HEK293 (cell line): Measurements from ENCODE around the gene THOC3.
"Not testable (repeated sequence)": the region's sequence is repeated elsewhere in the genome, so short reads cannot be mapped to it uniquely, and the experiment has no call there.

Source experiments
- CTCF ChIA-PET: fragments of 350-600 bp; formaldehyde crosslinking; extraction: SDS; loops from one replicate; lab custom pipeline; 2021; ENCODE audit warnings: antibody characterized with exemption; lab: Yijun Ruan, JAX
- POLR2A ChIA-PET: fragments of 300-600 bp; formaldehyde crosslinking; extraction: SDS; loops from one replicate; lab custom pipeline; 2020; ENCODE audit warnings: antibody characterized with exemption, inconsistent platforms; lab: Yijun Ruan, JAX
- H3K27ac ChIP-seq: fragments of 200-500 bp; sonication (Bioruptor generic); 2 replicates; pipeline ENCODE4 v1.5.1; 2014; ENCODE audit warnings: low read depth, low read length, control low read depth, inconsistent platforms; ENCODE audit errors: extremely low read depth
- H3K36me3 ChIP-seq, 2 experiments: fragments of 200-500 bp in 1 of 2; sonication (Bioruptor generic) in 1 of 2; 1 replicate in 1 of 2; 2 replicates in 1 of 2; pipeline ENCODE4 v1.5.1; 2014 to 2017; ENCODE audit warnings: inconsistent platforms in 2 of 2, low read length in 2 of 2; ENCODE audit not compliant: control insufficient read depth in 2 of 2, insufficient read depth in 1 of 2
- H3K4me1 ChIP-seq: fragments of 200-500 bp; sonication (Bioruptor generic); 2 replicates; pipeline ENCODE4 v1.5.1; 2014; ENCODE audit warnings: mild to moderate bottlenecking, low read length, inconsistent platforms; ENCODE audit not compliant: control insufficient read depth, insufficient read depth
- H3K4me3 ChIP-seq: 2 replicates; pipeline ENCODE4 v1.5.1; 2011; ENCODE audit warnings: low read depth, mild to moderate bottlenecking, control low read depth, low read length, moderate library complexity
- H3K9me3 ChIP-seq: fragments of 200-500 bp; sonication (Bioruptor generic); 2 replicates; pipeline ENCODE4 v1.5.1; 2014; ENCODE audit warnings: low read depth, low read length, inconsistent platforms; ENCODE audit not compliant: control insufficient read depth, insufficient read depth
- KLF1 ChIP-seq: fragments of 450-650 bp; formaldehyde crosslinking; IDR thresholded peaks from 2 replicates; pipeline ENCODE4 v1.5.1; 2016; ENCODE audit warnings: missing biosample characterization, missing genetic modification characterization
- ZBTB11 ChIP-seq: fragments of 450-650 bp; formaldehyde crosslinking; conservative IDR thresholded peaks from 2 replicates; pipeline ENCODE4 v1.5.1; 2016; ENCODE audit warnings: low read depth, missing biosample characterization, missing genetic modification characterization
- ZNF112 ChIP-seq: fragments of 450-650 bp; formaldehyde crosslinking; IDR thresholded peaks from 2 replicates; pipeline ENCODE4 v1.5.0; 2017; ENCODE audit warnings: missing biosample characterization, missing genetic modification characterization
- ZNF280C ChIP-seq: fragments of 450-650 bp; formaldehyde crosslinking; IDR thresholded peaks from 2 replicates; pipeline ENCODE4 v1.5.1; 2016; ENCODE audit warnings: missing biosample characterization, missing genetic modification characterization
- ZNF280D ChIP-seq: fragments of 450-650 bp; formaldehyde crosslinking; IDR thresholded peaks from 2 replicates; pipeline ENCODE4 v1.5.1; 2016; ENCODE audit warnings: missing biosample characterization, missing genetic modification characterization
- ZNF350 ChIP-seq: fragments of 450-650 bp; formaldehyde crosslinking; IDR thresholded peaks from 2 replicates; pipeline ENCODE4 v1.5.0; 2017; ENCODE audit warnings: missing biosample characterization, mild to moderate bottlenecking, missing genetic modification characterization

The THOC3 gene

GRCh38 chr5:175920231-175920811 is 47.8 kb downstream of the THOC3 start:
- H3K4me1 ChIP-seq = no peaks in the 10 kb centered on the region; the same call in 1 of the 2 replicates
- ChIA-PET CTCF (no interaction called here), POLR2A (interaction anchor here (0.6 kb wide), 1 partner anchor 740 kb away, joined by 6 read pairs; no protein-coding TSS in a partner anchor)
- H3K4me3 ChIP-seq = no peak overlapping the region
- no peaks in the 10 kb centered on the region for H3K9me3 ChIP-seq
- no peak overlapping the region for H3K27ac ChIP-seq
- TF ChIP-seq ZNF112 (tag by site-specific recombination) (no peak), ZNF280C (tag by site-specific recombination) (no peak), ZNF350 (tag by site-specific recombination) (no peak), ZBTB11 (tag by site-specific recombination) (no peak), ZNF280D (tag by site-specific recombination) (no peak), KLF1 (tag by site-specific recombination) (no peak)
- no peaks in the 10 kb centered on the region for H3K36me3 ChIP-seq

- POLR2A ChIA-PET, H3K27ac ChIP-seq, CTCF ChIA-PET, H3K9me3 ChIP-seq, H3K4me3 ChIP-seq, H3K4me1 ChIP-seq, H3K36me3 ChIP-seq: not testable (repeated sequence)
These were observed 52.8 kb downstream of the THOC3 start for GRCh38 chr5:175915066-175916037.

- POLR2A ChIA-PET, H3K4me1 ChIP-seq, H3K27ac ChIP-seq, H3K36me3 ChIP-seq, H3K4me3 ChIP-seq, CTCF ChIA-PET, H3K9me3 ChIP-seq: not testable (repeated sequence)
These were observed 54.1 kb downstream of the THOC3 start for GRCh38 chr5:175913835-175914672.

- POLR2A ChIA-PET, H3K9me3 ChIP-seq, CTCF ChIA-PET, H3K4me1 ChIP-seq, H3K36me3 ChIP-seq, H3K27ac ChIP-seq, H3K4me3 ChIP-seq: not testable (repeated sequence)
These were observed 58.0 kb downstream of the THOC3 start for GRCh38 chr5:175910072-175910471.
